Vagina (tissue), 2 donors: ENCODE measurements around the gene ROR1.

Experiments used
- POLR2A ChIP-seq, 2 donors: fragments of 450-650 bp; IDR thresholded peaks; one replicate each; pipeline ENCODE4 v1.6.1; 2017; ENCODE audit warnings: antibody characterized with exemption in 2 of 2, mild to moderate bottlenecking in 2 of 2, moderate library complexity in 2 of 2
- POLR2AphosphoS5 ChIP-seq, 2 donors: sonication (generic); formaldehyde crosslinking; IDR thresholded peaks; one replicate each; pipeline ENCODE4 v1.9.0; 2017; ENCODE audit warnings: antibody characterized with exemption in 2 of 2, mild to moderate bottlenecking in 2 of 2, low read depth in 1 of 2; ENCODE audit not compliant: insufficient read depth in 1 of 2
- TF ChIP-seq, protein P1 (sequence below), 3 experiments: fragments of 450-650 bp in 2 of 3; fragments of 200-600 bp in 1 of 3; sonication (generic) in 1 of 3; IDR thresholded peaks; one replicate each; pipeline ENCODE4 v1.5.1; 2017 to 2019; ENCODE audit warnings: antibody characterized with exemption in 3 of 3, mild to moderate bottlenecking in 2 of 3, moderate library complexity in 2 of 3

DNA sequence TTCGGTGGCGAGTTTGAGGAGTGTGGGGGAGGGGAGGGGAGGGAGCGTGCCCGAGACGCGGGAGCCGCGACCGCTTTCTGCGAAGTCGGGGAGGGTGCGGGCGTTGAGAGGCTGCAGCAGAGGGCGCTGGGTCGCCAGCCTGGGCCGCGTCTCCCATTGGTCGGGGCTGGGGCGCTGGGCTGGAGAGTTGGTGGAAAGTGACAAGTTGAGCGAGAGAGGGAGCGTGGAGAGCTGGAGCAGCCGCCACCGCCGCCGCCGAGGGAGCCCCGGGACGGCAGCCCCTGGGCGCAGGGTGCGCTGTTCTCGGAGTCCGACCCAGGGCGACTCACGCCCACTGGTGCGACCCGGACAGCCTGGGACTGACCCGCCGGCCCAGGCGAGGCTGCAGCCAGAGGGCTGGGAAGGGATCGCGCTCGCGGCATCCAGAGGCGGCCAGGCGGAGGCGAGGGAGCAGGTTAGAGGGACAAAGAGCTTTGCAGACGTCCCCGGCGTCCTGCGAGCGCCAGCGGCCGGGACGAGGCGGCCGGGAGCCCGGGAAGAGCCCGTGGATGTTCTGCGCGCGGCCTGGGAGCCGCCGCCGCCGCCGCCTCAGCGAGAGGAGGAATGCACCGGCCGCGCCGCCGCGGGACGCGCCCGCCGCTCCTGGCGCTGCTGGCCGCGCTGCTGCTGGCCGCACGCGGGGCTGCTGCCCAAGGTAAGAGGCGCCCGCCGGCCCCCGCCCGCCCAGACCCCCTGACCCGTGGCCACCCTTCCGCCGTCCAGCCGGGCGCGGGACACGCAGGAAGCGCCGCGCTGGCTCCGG lies at the start of gene ROR1:
- TF ChIP-seq, protein P1, sequence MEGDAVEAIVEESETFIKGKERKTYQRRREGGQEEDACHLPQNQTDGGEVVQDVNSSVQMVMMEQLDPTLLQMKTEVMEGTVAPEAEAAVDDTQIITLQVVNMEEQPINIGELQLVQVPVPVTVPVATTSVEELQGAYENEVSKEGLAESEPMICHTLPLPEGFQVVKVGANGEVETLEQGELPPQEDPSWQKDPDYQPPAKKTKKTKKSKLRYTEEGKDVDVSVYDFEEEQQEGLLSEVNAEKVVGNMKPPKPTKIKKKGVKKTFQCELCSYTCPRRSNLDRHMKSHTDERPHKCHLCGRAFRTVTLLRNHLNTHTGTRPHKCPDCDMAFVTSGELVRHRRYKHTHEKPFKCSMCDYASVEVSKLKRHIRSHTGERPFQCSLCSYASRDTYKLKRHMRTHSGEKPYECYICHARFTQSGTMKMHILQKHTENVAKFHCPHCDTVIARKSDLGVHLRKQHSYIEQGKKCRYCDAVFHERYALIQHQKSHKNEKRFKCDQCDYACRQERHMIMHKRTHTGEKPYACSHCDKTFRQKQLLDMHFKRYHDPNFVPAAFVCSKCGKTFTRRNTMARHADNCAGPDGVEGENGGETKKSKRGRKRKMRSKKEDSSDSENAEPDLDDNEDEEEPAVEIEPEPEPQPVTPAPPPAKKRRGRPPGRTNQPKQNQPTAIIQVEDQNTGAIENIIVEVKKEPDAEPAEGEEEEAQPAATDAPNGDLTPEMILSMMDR (IDR thresholded peaks at IDR 0.05) = peak in 2 of 3 experiments; percentile 45 to 72
- TF ChIP-seq POLR2AphosphoS5 (IDR thresholded peaks at IDR 0.05; ENCODE audit: insufficient read depth in 1 of 2, low read depth in 1 of 2) (peak in 1 of 2 donors; percentile 77), POLR2A (IDR thresholded peaks at IDR 0.05) (peak in 1 of 2 donors; percentile 49)
